ENCODE data around the gene TENM3.
A peak's percentile ranks its signal among the peaks of the same experiment; 100 is the strongest.

The TENM3 gene

GRCh38 chr4:182600856-182601255, 357.7 kb downstream of the TENM3 start:
- no peak overlapping the region for H3K4me3 ChIP-seq (ENCODE audit: control insufficient read depth, low read depth, low read length)
- DNase-seq (ENCODE audit: low read depth), result no peak
- no peak for TF ChIP-seq CTCF (conservative IDR thresholded peaks at IDR 0.05; ENCODE audit: control insufficient read depth, insufficient read depth, low read depth, low read length)

GRCh38 chr4:182604161-182604622, 361.0 kb downstream of the TENM3 start:
- no peak overlapping the region for H3K4me3 ChIP-seq (ENCODE audit: control insufficient read depth, low read depth, low read length)
- TF ChIP-seq CTCF (conservative IDR thresholded peaks at IDR 0.05; ENCODE audit: control insufficient read depth, insufficient read depth, low read depth, low read length), result no peak
- DNase-seq (ENCODE audit: low read depth), result peak; percentile 25

- H3K4me3 ChIP-seq (ENCODE audit: control insufficient read depth, low read depth, low read length), result no peak overlapping the region
- no peak for TF ChIP-seq CTCF (conservative IDR thresholded peaks at IDR 0.05; ENCODE audit: control insufficient read depth, insufficient read depth, low read depth, low read length)
- DNase-seq (ENCODE audit: low read depth), result peak; percentile 35
Observed at GRCh38 chr4:182604953-182605352, 361.8 kb downstream of the TENM3 start.

- DNase-seq (ENCODE audit: low read depth), result no peak
- H3K4me3 ChIP-seq (ENCODE audit: control insufficient read depth, low read depth, low read length), result no peak overlapping the region
- no peak for TF ChIP-seq CTCF (conservative IDR thresholded peaks at IDR 0.05; ENCODE audit: control insufficient read depth, insufficient read depth, low read depth, low read length)
Observed at GRCh38 chr4:182608525-182608924, 365.3 kb downstream of the TENM3 start.

- no peak for DNase-seq (ENCODE audit: low read depth)
- no peak for TF ChIP-seq CTCF (conservative IDR thresholded peaks at IDR 0.05; ENCODE audit: control insufficient read depth, insufficient read depth, low read depth, low read length)
- H3K4me3 ChIP-seq (ENCODE audit: control insufficient read depth, low read depth, low read length), result no peak overlapping the region
Observed at GRCh38 chr4:182616476-182616875, 373.3 kb downstream of the TENM3 start.

- no peak for DNase-seq (ENCODE audit: low read depth)
- H3K4me3 ChIP-seq (ENCODE audit: control insufficient read depth, low read depth, low read length), result no peak overlapping the region
- TF ChIP-seq CTCF (conservative IDR thresholded peaks at IDR 0.05; ENCODE audit: control insufficient read depth, insufficient read depth, low read depth, low read length), result no peak
Observed at GRCh38 chr4:182619660-182620059, 376.5 kb downstream of the TENM3 start.

Data from fibroblast of mammary gland (primary cell).